Astrocyte of the spinal cord (primary cell): ENCODE measurements around the gene PTPRN2.
"Not testable (repeated sequence)": the region's sequence is repeated elsewhere in the genome, so short reads cannot be mapped to it uniquely, and the experiment has no call there.

Experiments used
- DNase-seq: peaks from one replicate; pipeline ENCODE4 v3.0.0; 2011; ENCODE audit warnings: low read depth, low spot score
- H3K4me3 ChIP-seq: 2 replicates; pipeline ENCODE4 v1.5.1; 2011; ENCODE audit warnings: low read depth, mild to moderate bottlenecking, low read length, moderate library complexity
- in situ Hi-C: cut with HindIII; loops from 2 replicates; pipeline ENCODE4 v1.10.0; 2017; ENCODE audit warnings: low sequenced_read_pairs
- TF ChIP-seq, protein P1 (sequence below): IDR thresholded peaks from 2 replicates; pipeline ENCODE4 v1.5.1; 2012; ENCODE audit warnings: low read depth, mild to moderate bottlenecking, low read length, inconsistent platforms

The PTPRN2 gene

DNA sequence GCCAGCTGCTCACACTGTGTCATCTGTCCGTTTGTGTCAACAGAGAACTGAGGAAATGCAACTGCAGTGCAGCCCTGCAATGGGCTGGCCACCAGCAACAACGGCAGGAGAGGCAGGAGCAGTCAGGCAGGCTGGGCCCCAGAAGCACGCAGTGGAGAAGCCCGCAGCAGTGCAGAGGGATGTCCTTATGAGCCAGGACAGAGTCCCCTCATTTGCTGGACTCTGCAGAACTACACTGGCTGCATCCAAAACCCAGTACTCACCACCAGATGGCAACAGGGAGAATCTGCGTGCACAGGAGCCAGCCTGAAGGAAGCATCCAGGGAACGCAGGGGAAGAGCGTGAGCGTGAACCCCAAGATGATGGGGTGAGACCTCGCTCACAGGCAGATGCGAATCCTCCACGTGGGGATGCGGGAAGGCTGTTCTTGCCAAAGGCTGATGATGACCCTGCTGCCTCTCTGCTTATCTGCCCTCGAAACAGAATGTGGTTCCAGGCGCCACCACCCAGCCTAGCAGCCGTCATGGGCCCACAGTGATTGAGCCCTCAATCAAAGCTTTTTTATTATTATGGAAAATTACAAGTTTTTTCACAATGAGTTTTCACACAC lies 232.1 kb downstream of the PTPRN2 start:
- DNase-seq, result no peak
- in situ Hi-C loops, result no loop called here
- TF ChIP-seq, protein P1, sequence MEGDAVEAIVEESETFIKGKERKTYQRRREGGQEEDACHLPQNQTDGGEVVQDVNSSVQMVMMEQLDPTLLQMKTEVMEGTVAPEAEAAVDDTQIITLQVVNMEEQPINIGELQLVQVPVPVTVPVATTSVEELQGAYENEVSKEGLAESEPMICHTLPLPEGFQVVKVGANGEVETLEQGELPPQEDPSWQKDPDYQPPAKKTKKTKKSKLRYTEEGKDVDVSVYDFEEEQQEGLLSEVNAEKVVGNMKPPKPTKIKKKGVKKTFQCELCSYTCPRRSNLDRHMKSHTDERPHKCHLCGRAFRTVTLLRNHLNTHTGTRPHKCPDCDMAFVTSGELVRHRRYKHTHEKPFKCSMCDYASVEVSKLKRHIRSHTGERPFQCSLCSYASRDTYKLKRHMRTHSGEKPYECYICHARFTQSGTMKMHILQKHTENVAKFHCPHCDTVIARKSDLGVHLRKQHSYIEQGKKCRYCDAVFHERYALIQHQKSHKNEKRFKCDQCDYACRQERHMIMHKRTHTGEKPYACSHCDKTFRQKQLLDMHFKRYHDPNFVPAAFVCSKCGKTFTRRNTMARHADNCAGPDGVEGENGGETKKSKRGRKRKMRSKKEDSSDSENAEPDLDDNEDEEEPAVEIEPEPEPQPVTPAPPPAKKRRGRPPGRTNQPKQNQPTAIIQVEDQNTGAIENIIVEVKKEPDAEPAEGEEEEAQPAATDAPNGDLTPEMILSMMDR, result no peak
- no peak overlapping the region for H3K4me3 ChIP-seq

DNA sequence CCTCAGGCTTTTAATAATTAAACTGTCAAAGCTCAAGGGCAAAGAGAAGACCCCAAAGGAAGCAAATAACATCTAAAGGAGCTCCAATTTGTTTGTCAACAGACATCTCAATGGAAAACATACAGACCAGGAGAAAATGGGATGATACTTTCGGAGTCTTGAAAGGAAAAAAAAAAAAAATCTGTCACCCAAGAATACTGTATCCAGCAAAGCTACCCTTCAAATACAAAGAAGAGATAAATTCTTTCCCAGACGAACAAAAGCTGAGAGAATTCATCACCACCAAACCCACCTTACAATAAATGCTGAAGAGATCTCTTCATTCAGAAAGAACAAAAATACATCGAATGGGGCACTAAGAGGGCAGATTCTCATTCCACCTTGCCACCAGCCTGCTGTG lies 232.8 kb downstream of the PTPRN2 start:
- TF ChIP-seq, protein P1, result no peak
- no peak overlapping the region for H3K4me3 ChIP-seq
- DNase-seq, result no peak
- in situ Hi-C loops, result no loop called here

DNA sequence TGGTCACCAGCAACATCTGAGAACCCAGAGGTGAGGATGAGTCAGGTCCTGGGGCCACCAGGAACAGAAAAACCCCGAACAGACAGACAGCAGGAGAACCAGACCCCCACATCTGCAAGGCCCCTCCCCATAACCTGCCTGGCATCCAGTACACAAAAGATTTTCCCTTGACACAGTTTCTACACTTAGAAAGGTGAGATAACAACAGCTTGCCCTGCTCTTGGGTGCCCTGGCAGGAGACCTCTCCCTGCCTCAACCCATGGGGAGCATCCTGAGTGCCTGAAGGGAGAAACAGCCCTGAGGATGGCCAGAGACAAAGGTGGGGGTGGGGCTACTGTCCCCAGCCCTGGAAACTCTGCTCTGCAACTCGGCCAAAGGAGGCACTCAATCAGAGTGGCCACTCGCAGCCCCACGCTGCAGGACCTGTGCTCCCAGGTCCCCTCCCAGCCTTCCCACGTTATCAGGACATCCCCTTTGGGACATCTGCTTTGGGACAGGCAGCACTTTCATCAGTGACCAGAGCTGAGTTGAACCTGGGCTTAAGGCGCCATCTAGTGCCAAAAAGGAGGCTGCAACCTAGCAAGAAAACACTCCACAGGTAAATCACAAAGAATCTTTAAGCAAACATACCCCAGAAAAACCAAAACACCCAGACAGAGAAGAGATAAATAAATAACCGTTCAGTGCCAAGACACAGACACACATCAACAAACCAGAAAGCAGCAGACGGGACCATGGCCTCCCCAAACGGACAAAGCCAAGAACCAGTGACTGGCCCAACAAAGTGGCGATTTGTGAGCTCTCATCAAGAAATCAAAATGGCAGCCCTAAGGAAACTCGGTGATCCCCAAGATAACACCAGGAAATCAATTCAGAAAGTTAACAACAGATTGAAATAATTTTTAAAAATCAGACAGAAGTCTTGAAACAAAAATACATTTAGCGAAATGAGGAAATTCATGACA lies 233.7 kb downstream of the PTPRN2 start:
- H3K4me3 ChIP-seq, result no peak overlapping the region
- TF ChIP-seq, protein P1, result peak; percentile 26
- DNase-seq, result no peak
- in situ Hi-C loops, result no loop called here

DNA sequence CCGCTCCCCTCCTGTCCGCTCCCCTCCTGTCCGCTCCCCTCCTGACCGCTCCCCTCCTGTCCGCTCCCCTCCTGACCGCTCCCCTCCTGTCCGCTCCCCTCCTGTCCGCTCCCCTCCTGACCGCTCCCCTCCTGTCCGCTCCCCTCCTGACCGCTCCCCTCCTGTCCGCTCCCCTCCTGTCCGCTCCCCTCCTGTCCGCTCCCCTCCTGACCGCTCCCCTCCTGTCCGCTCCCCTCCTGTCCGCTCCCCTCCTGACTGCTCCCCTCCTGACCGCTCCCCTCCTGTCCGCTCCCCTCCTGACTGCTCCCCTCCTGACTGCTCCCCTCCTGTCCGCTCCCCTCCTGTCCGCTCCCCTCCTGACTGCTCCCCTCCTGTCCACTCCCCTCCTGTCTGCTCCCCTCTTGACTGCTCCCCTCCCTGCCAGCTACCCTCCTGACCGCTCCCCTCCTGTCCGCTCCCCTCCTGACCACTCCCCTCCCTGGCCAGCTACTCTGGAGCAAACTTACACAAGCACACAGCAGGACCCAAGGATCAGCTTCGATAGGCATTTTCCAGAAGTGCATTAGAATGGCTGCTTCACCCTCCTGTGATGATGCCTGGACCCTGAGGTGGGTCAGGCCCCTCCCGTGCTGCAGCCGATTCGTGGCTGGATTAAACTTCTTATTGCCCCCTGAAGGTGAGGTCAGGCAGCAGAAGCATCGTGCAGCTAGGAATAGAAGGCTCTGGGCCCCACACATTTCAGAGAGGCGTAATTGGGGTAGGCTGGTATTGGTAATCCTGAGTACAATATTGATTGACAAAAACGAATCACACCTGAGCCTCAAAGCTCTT lies 235.5 kb downstream of the PTPRN2 start:
- DNase-seq, H3K4me3 ChIP-seq, in situ Hi-C loops: not testable (repeated sequence)

DNA sequence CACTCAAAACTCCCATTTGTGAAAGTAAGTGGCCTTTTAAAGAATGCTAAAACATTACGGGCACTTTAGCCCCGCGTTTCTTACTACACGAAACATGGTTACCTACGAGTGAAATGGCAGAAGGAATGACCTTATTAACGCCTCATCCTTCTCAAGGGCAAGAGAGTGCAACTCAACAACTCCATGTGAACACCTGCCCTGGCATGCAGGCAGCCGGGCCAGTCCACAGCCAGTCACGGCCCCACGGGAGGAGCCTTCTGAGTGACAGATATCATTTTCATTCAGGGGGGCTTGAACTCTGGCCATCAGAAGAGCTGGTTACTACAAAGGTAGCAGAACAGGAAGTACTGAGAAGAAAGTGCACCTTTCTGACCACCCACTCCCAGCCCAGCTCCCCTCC lies 236.1 kb downstream of the PTPRN2 start:
- no peak overlapping the region for H3K4me3 ChIP-seq
- TF ChIP-seq, protein P1, result no peak
- in situ Hi-C loops, result no loop called here
- no peak for DNase-seq

DNA sequence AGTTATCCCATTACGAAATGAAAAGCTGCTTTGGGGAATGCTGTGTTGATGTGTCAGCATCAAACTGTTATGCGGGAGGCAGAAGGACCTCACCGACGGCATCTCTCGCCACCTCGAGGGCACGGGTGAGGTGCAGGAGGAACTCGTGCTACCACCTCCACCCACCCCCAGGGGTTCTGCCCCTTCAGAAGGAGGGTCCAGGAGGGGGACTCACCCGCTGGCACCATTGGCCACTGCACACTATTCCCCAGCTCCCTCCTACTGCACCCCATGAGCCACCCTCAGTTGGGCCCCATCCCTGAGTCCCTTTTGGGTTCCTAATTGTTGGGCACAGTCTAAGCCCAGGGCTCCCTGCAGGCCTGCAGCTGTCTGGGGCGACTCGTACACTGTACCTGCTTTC lies 236.6 kb downstream of the PTPRN2 start:
- in situ Hi-C loops, result no loop called here
- H3K4me3 ChIP-seq, result no peak overlapping the region

More for the DNA sequence above, 236.6 kb downstream of the PTPRN2 start:
- DNase-seq, result no peak
- TF ChIP-seq, protein P1, result no peak
